Liver (tissue), 9 donors: ENCODE measurements around the gene HBP1. TPM values are rescaled to one million over a fixed set of nuclear protein-coding genes. Genes with fewer than 3 reads are reported as not detected.

Experiments used
- DNase-seq: peaks from one replicate; pipeline ENCODE4 v3.0.0-alpha.2; 2017; ENCODE audit warnings: low spot score
- H3K27ac ChIP-seq, 2 donors: one replicate each; pipeline ENCODE4 v1.7.0; 2013; ENCODE audit warnings: inconsistent platforms in 2 of 2, low read length in 2 of 2, control low read depth in 1 of 2, low read depth in 1 of 2, mild to moderate bottlenecking in 1 of 2
- H3K27me3 ChIP-seq, 4 donors: one replicate each; pipeline versions ENCODE4 v1.6.1 to v1.7.0; 2013; ENCODE audit warnings: low read length in 3 of 4, inconsistent platforms in 1 of 4, mild to moderate bottlenecking in 1 of 4, moderate library complexity in 1 of 4; ENCODE audit not compliant: control insufficient read depth in 4 of 4, insufficient read depth in 4 of 4
- H3K36me3 ChIP-seq, 4 donors: one replicate each; pipeline versions ENCODE4 v1.6.1 to v1.7.0; 2013; ENCODE audit warnings: low read length in 3 of 4, mild to moderate bottlenecking in 3 of 4, low read depth in 1 of 4, moderate library complexity in 1 of 4; ENCODE audit not compliant: control insufficient read depth in 4 of 4, insufficient read depth in 3 of 4
- H3K4me1 ChIP-seq, 4 donors: one replicate each; pipeline versions ENCODE4 v1.6.1 to v1.7.0; 2013; ENCODE audit warnings: low read length in 3 of 4, mild to moderate bottlenecking in 3 of 4, moderate library complexity in 1 of 4; ENCODE audit not compliant: control insufficient read depth in 4 of 4, insufficient read depth in 4 of 4
- H3K4me3 ChIP-seq, 3 donors: one replicate each; pipeline versions ENCODE4 v1.6.1 to v1.7.0; 2013; ENCODE audit warnings: low read length in 3 of 3, control low read depth in 1 of 3, low read depth in 1 of 3, mild to moderate bottlenecking in 1 of 3
- H3K9ac ChIP-seq, 2 donors: one replicate each; pipeline ENCODE4 v1.7.0; 2013; ENCODE audit warnings: low read length in 2 of 2, mild to moderate bottlenecking in 2 of 2, moderate library complexity in 2 of 2, control low read depth in 1 of 2, low read depth in 1 of 2
- H3K9me3 ChIP-seq, 4 donors: one replicate each; pipeline versions ENCODE4 v1.6.1 to v1.7.0; 2013; ENCODE audit warnings: low read length in 3 of 4; ENCODE audit not compliant: control insufficient read depth in 4 of 4
- ATF3 ChIP-seq: IDR thresholded peaks from 2 replicates; pipeline ENCODE4 v1.6.1; 2016; ENCODE audit warnings: antibody characterized with exemption
- EGR1 ChIP-seq, 2 donors: IDR thresholded peaks; 2 replicates each; pipeline ENCODE4 v1.6.1; 2016 to 2018; ENCODE audit warnings: antibody characterized with exemption in 2 of 2, low read depth in 2 of 2
- FOXA1 ChIP-seq: IDR thresholded peaks from 2 replicates; pipeline ENCODE4 v1.6.1; 2016; ENCODE audit warnings: antibody characterized with exemption
- FOXA2 ChIP-seq: IDR thresholded peaks from 2 replicates; pipeline ENCODE4 v1.6.1; 2016; ENCODE audit warnings: antibody characterized with exemption
- GABPA ChIP-seq, 2 donors: IDR thresholded peaks in 1 of 2; conservative IDR thresholded peaks in 1 of 2; 2 replicates each; pipeline ENCODE4 v1.6.1; 2016; ENCODE audit warnings: antibody characterized with exemption in 2 of 2, mild to moderate bottlenecking in 1 of 2, moderate library complexity in 1 of 2
- HNF4A ChIP-seq, 2 donors: conservative IDR thresholded peaks; 2 replicates each; pipeline ENCODE4 v1.6.1; 2016; ENCODE audit warnings: antibody characterized with exemption in 2 of 2, mild to moderate bottlenecking in 2 of 2
- HNF4G ChIP-seq: IDR thresholded peaks from 2 replicates; pipeline ENCODE4 v1.6.1; 2016; ENCODE audit warnings: antibody characterized with exemption
- JUND ChIP-seq, 2 donors: IDR thresholded peaks; 2 replicates each; pipeline ENCODE4 v1.6.1; 2016; ENCODE audit warnings: antibody characterized with exemption in 2 of 2
- MAX ChIP-seq: IDR thresholded peaks from 2 replicates; pipeline ENCODE4 v1.6.1; 2016; ENCODE audit warnings: antibody characterized with exemption
- NR2F2 ChIP-seq: IDR thresholded peaks from 2 replicates; pipeline ENCODE4 v1.6.1; 2016; ENCODE audit warnings: antibody characterized with exemption
- RXRA ChIP-seq, 2 donors: IDR thresholded peaks; 2 replicates each; pipeline ENCODE4 v1.6.1; 2017 to 2018; ENCODE audit warnings: antibody characterized with exemption in 2 of 2, mild to moderate bottlenecking in 1 of 2
- SP1 ChIP-seq: IDR thresholded peaks from 2 replicates; pipeline ENCODE4 v1.6.1; 2018; ENCODE audit warnings: antibody characterized with exemption, mild to moderate bottlenecking
- TAF1 ChIP-seq: conservative IDR thresholded peaks from 2 replicates; pipeline ENCODE4 v1.6.1; 2016; ENCODE audit warnings: antibody characterized with exemption, mild to moderate bottlenecking
- YY1 ChIP-seq: IDR thresholded peaks from 2 replicates; pipeline ENCODE4 v1.6.1; 2016; ENCODE audit warnings: antibody characterized with exemption, mild to moderate bottlenecking
- WGBS: extraction: QIAGEN DNeasy Blood & Tissue Kit; methylation state at CpG from one replicate; pipeline ENCODE4 v1.1.7; 2013; 5-methylcytosine and 5-hydroxymethylcytosine counted together
- polyA plus RNA-seq, 2 donors: library from polyadenylated mRNA; stranded (reverse) in 1 of 2; unstranded in 1 of 2; fragments of 200-250 nt in 1 of 2; fragments of >200 nt in 1 of 2; fragmentation: Nextera tagmentation in 1 of 2; extraction: Ambion mirVana in 1 of 2; gene quantifications; one replicate each; pipeline versions ENCODE4 v1.2.1 to v1.2.3, GENCODE V29; 2013 to 2015
- total RNA-seq, 2 donors: library from RNA; depleted of rRNA; stranded (reverse); fragments of >200 nt; gene quantifications; one replicate each; pipeline ENCODE4 v1.2.3, GENCODE V29; 2014
- donor health status: healthy.
- donor health status: healthy.
- donor health status: healthy.
- donor health status: healthy.
- donor health status: healthy.

Gene HBP1
- total and polyA plus RNA-seq, 4 donors: 24.6 to 67.9 (median 48.1) TPM

GRCh38 chr7:107173191-107173590, 4.4 kb downstream of the HBP1 start:
- Histone ChIP-seq H3K27me3 (no peaks in the 10 kb centered on the region), H3K4me1 (peaks cover 5 to 27% (median 12%) of the 10 kb centered on the region in 4 donors), H3K9me3 (no peaks in the 10 kb centered on the region), H3K4me3 (no peak overlapping the region), H3K9ac (no peak overlapping the region), H3K36me3 (peaks cover 0 to 2% (median under 1%) of the 10 kb centered on the region in 4 donors), H3K27ac (no peak overlapping the region)
- 92% methylated on average over 2 of the region's 2 CpGs for WGBS
- TF ChIP-seq MAX: no peak
- no peak for DNase-seq

GRCh38 chr7:107173691-107174406, 5.0 kb downstream of the HBP1 start:
- WGBS: 68% methylated on average over 4 of the region's 4 CpGs
- H3K4me3 ChIP-seq: no peak overlapping the region
- H3K9ac ChIP-seq: no peak overlapping the region
- H3K27ac ChIP-seq: no peak overlapping the region
- peaks cover 5 to 27% (median 11%) of the 10 kb centered on the region in 4 donors for H3K4me1 ChIP-seq
- no peaks in the 10 kb centered on the region for H3K27me3 ChIP-seq
- no peak for DNase-seq
- TF ChIP-seq RXRA (IDR thresholded peaks at IDR 0.05) (no peak), EGR1 (IDR thresholded peaks at IDR 0.05; ENCODE audit: low read depth in 2 of 2) (no peak), FOXA2 (no peak), YY1 (no peak), SP1 (no peak), FOXA1 (no peak), GABPA (IDR thresholded peaks at IDR 0.05 in 1 of 2, conservative IDR thresholded peaks at IDR 0.05 in 1 of 2) (no peak), JUND (IDR thresholded peaks at IDR 0.05) (no peak), HNF4A (conservative IDR thresholded peaks at IDR 0.05) (no peak)
- H3K36me3 ChIP-seq: peaks cover 0 to 2% (median under 1%) of the 10 kb centered on the region in 4 donors
- H3K9me3 ChIP-seq: no peaks in the 10 kb centered on the region

- no peak overlapping the region for H3K27ac ChIP-seq
- H3K36me3 ChIP-seq: peaks cover 1 to 41% (median 28%) of the 10 kb centered on the region in 4 donors
- no peak overlapping the region for H3K9ac ChIP-seq
- no peaks in the 10 kb centered on the region for H3K9me3 ChIP-seq
- no peak overlapping the region for H3K4me3 ChIP-seq
- no peaks in the 10 kb centered on the region for H3K27me3 ChIP-seq
- TF ChIP-seq NR2F2 (no peak), GABPA (IDR thresholded peaks at IDR 0.05 in 1 of 2, conservative IDR thresholded peaks at IDR 0.05 in 1 of 2) (no peak), FOXA2 (no peak), HNF4G (no peak), SP1 (no peak), TAF1 (no peak)
- DNase-seq: no peak
- WGBS: 93% methylated on average over 14 of the region's 14 CpGs
- H3K4me1 ChIP-seq: no peaks in the 10 kb centered on the region
These were observed 10.7 kb downstream of the HBP1 start for GRCh38 chr7:107179326-107180164.

GRCh38 chr7:107180378-107180777, 11.6 kb downstream of the HBP1 start:
- no peaks in the 10 kb centered on the region for H3K27me3 ChIP-seq
- DNase-seq: no peak
- H3K4me1 ChIP-seq: no peaks in the 10 kb centered on the region
- H3K4me3 ChIP-seq: no peak overlapping the region
- H3K9me3 ChIP-seq: no peaks in the 10 kb centered on the region
- H3K36me3 ChIP-seq: peaks cover 1 to 48% (median 31%) of the 10 kb centered on the region in 4 donors
- TF ChIP-seq ATF3: no peak
- TF ChIP-seq TAF1: no peak
- no peak for TF ChIP-seq EGR1 (IDR thresholded peaks at IDR 0.05; ENCODE audit: low read depth in 2 of 2)
- no peak for TF ChIP-seq SP1
- no peak for TF ChIP-seq FOXA1
- TF ChIP-seq HNF4A (conservative IDR thresholded peaks at IDR 0.05): no peak
- TF ChIP-seq JUND (IDR thresholded peaks at IDR 0.05): peak; percentile 14 to 31
- no peak overlapping the region for H3K27ac ChIP-seq
- H3K9ac ChIP-seq: no peak overlapping the region
- 82% methylated on average over 1 of the region's 1 CpG for WGBS
